ENCODE measurements around the gene ACTL10.

- TF ChIP-seq KDM1A (IDR thresholded peaks at IDR 0.05; ENCODE audit: low read depth) (no peak), POLR2A (IDR thresholded peaks at IDR 0.05; ENCODE audit: low read length) (no peak), POLR2AphosphoS2 (conservative IDR thresholded peaks at IDR 0.05; ENCODE audit: low read length) (no peak)
These were observed 26.5 kb upstream of the ACTL10 start for GRCh38 chr20:33640287-33640686.

Data from A549 (cell line).